HG02642 (cell line): ENCODE data around the gene ARFIP1.

ENCODE experiments used
- ATAC-seq: cut with Tn5 transposase; IDR thresholded peaks from one replicate; pipeline ENCODE4 v1.9.1; 2021; ENCODE audit warnings: mild to moderate bottlenecking; ENCODE audit not compliant: unreplicated experiment, poor library complexity

Gene ARFIP1

DNA sequence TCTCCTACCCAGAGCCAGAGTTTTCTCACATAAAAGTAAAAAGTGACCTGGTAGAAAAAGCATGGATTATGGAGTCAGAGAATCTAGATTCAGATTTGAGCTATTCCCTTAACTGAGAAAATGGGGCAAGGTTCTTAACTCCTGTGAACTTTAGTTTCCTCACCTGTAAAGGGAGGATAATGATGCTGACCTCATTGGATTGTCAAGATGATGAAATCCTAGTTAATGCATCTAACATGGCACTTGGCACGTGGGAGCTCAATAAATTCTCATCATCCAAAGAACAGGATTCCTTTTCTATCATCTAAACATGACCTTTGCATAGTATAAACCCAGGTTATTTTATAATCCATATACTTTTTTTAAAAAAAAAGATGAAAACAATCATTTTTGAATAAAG lies 175.0 kb downstream of the ARFIP1 start:
- no peak for ATAC-seq

DNA sequence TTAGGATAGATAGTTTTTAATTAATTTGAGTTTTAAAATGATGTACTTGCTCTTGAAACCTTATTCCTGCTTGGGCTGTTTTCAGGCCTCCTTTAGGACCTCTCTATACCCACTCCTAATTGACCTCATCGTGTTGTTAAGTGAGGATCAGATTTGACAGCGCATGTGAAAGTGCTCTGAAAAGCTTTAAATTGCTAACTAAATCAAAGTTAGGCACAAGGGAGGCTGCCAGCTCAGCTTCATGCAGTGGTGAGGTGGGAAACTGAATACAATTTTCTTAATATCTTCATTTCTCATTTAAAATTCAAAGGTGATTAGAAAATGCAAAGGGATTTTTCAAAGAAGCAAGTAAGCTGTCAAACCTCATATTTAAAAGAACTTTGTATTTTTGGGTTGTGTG lies 176.4 kb downstream of the ARFIP1 start:
- ATAC-seq = no peak

DNA sequence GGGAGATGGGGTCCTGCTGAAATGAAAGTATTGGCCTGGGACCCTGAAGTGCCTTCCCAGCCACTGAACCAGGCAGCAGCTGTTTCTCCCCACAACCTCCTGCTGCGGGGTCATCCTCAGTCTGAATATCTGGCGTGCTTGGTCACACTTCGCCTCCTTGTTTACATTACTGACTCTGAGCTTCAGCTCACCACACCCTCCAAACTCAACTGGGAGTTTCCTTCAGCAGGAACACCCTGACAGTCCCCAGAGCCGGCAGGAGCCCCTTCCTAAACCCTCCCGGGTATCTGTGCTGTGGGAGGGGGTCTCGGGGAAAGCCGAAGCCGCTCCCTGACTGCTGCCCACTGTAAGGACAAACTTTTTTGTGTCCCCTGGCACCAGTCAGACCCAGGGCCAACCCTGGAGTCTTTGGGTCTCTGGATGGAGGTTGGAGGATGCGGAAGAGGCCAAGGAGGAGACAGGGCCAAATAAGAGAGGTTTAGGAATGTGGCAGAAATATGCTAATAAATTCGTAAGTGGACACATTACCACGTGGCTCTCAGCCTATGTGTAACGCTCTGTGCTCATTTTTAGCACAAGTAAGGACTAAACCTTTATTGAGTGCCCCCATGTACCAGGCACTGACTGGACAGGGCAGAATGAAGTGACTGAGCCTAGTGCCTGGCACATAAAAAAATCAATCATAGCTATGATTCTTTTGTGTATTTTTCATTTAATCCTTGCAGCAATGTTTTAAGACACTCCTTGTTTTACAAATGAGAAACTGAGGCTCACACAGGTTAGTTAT lies 177.1 kb downstream of the ARFIP1 start:
- ATAC-seq = no peak

DNA sequence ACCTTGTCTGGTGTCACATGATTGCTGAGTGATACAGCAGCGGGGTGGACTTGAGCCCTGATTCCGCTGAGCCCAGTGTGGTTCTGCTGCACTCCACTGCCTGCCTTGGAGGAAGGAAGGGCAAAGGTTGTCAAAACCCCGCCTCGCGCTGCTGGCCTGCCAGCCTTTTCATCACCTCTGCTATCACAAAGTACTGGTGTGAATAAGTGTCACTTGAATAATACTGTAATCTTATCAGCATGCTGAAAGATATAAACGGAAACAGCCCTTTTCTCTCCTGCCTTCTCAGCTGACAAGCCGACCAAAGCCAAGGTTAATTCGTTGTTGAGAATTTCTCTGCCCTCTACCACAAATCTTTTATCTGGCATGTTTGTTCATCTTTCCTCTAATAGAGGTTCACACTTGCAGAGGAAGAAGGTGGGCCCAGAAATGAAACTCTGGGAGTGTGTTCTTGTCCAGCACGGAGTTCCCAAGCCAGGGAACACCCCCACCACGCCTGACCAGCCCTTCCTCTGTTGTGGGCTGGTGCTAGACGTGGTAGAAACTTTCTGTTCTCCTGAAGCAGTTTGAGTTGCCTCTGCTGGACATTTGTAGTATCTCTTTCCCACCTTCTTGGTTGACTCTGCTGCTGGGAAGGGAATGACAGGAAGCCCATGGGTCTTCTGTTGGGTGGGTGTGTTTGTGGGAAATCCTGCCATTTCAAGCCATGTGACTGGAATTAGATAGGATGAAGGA lies 177.8 kb downstream of the ARFIP1 start:
- ATAC-seq = no peak

DNA sequence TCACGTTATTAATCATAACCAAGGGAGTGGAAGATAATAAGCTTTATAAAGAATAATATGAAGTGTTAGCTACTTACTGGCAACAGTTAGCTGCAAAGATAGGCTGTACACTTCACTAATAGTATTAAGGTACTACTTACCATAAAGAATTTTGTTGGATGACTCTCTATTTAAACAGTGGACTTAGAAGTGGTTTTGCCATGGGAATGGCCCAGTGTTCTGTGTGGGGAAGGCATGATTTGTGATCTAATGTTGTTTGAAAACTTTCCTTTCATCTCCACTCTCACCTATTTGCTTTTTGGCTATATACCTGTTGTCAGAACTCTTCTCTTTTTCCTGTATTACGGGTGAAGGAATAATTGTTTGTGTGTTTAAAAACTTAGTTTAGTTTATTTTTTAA lies 179.3 kb downstream of the ARFIP1 start:
- no peak for ATAC-seq

DNA sequence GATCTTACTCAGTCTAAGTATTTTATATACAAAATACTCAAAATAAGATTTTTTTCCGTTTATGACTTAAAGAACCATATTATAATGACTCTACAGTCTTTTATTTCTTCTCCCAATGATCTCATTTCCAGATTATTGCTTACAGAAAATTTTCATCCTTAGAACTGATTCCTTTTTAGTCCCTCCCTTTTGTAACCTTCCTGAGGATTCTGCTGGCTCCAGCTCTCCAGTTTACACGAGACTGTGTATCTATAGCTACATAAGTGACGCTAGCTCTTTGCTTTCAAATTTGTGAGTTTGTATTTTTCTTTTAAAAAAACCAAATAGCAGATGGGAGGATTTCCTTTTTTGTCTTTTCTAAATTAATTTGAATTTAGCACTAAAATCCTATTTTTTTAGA lies 180.3 kb downstream of the ARFIP1 start:
- ATAC-seq = no peak

DNA sequence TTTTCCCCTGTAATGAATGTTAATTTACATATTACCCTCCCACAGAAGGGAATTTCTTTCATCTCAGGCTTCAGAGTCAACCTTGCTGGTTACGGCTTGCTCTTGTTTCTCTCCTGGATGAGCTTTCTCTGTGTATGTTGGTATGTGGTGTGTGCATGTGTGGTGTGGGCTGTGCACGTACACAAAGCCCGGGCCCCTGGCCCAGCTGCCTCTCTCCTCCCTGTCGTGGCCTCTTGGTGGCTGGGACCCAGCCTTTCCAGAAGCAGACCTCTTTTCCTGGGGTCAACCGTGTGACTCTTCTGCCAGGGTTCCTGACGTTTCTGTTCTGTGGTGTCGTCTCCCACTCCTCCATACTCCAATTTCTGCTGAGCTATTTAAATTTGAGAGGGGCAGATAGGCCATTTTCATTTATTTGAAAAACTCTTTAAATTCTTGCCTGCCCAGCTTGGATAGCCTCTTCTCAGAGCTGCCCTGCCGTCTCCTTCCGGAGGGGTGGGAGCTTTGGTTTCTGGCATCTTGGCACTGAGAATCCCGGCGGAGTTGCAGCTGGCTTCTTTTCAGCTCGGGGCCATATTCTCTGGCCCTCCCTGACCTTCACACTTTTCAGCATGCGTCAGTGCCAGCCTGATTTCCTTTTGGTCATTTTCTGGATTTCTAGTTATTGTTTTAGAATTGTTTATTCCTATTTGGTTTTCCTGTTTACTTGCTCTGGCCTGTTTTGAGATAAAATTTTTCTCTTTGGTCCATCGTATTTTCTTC lies 181.4 kb downstream of the ARFIP1 start:
- no peak for ATAC-seq

DNA sequence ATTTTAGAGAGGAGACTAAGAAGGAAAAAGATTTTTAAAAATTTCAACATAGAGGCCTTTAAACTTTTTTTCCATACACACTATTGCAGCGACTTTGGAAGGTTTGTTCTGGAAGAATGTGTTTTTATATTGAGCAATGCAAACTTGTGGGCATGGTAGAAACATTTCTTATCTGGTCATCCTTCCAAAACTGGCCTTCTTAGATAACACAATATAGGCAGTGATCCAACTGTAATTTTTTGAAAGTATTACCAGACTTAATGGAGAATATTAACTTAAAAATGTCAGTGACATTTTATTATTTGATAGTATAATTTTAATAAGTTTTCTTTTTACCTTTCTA lies 182.0 kb downstream of the ARFIP1 start:
- ATAC-seq = no peak
